Measurements from ENCODE around the gene MYEF2. TPM values are rescaled to one million over a fixed set of nuclear protein-coding genes. Genes with fewer than 3 reads are reported as not detected.

MYEF2 gene
- total RNA-seq, 4 donors from 2014 or later: 5.1 to 44.6 (median 10.1) TPM

DNA sequence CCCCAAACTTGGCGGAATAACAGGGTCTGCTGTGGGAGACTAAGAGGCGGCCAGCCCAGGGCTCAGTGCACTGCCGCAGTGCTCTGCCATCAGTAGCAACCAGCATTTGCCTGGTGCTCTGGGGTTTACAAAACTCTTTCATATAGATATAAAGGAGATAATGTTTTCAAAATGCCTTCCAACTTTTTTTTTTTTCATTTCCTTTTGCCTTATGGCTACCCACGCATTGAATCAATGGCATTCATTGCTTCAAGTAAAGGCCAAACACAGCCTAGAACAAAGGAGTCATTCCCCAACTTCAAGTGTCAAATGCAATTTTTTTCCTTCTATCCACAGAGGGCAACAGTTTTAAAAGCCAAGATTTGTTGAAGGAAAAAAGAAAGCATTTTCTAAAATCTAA, 68.9 kb downstream of the MYEF2 start:
- Histone ChIP-seq H3K27ac (no peak overlapping the region), H3K4me3 (no peak overlapping the region), H3K36me3 (no peaks in the 10 kb centered on the region), H3K27me3 (no peaks in the 10 kb centered on the region), H3K9me3 (no peaks in the 10 kb centered on the region), H3K4me1 (no peaks in the 10 kb centered on the region)
- TF ChIP-seq, protein P1, sequence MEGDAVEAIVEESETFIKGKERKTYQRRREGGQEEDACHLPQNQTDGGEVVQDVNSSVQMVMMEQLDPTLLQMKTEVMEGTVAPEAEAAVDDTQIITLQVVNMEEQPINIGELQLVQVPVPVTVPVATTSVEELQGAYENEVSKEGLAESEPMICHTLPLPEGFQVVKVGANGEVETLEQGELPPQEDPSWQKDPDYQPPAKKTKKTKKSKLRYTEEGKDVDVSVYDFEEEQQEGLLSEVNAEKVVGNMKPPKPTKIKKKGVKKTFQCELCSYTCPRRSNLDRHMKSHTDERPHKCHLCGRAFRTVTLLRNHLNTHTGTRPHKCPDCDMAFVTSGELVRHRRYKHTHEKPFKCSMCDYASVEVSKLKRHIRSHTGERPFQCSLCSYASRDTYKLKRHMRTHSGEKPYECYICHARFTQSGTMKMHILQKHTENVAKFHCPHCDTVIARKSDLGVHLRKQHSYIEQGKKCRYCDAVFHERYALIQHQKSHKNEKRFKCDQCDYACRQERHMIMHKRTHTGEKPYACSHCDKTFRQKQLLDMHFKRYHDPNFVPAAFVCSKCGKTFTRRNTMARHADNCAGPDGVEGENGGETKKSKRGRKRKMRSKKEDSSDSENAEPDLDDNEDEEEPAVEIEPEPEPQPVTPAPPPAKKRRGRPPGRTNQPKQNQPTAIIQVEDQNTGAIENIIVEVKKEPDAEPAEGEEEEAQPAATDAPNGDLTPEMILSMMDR (IDR thresholded peaks at IDR 0.05): no peak
- no peak for TF ChIP-seq POLR2A (IDR thresholded peaks at IDR 0.05)
- DNase-seq: no peak

DNA sequence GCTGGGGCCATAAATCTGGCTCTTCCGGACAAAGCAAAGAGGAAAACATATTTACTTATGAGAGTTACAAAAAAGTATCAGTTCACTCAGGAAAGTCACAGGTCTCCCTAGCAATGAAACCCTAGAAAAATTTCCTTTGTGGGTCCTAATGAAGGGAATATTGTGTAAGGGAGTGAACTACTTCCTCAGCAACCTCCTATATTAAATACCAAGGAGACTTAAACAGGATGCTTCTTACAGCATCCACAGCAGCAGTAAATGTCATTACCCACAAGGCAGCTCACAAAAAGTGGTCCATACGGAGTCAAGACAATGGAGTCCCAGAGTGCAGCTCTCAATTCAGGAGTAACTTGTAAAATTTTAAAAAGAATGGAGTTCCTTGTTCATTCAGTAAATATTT, 72.2 kb downstream of the MYEF2 start:
- H3K4me3 ChIP-seq: no peak overlapping the region
- no peak for DNase-seq
- TF ChIP-seq POLR2A (IDR thresholded peaks at IDR 0.05): no peak
- TF ChIP-seq, protein P1 (IDR thresholded peaks at IDR 0.05): no peak
- no peaks in the 10 kb centered on the region for H3K9me3 ChIP-seq
- H3K27me3 ChIP-seq: no peaks in the 10 kb centered on the region
- H3K4me1 ChIP-seq: no peaks in the 10 kb centered on the region
- H3K27ac ChIP-seq: no peak overlapping the region
- H3K36me3 ChIP-seq: no peaks in the 10 kb centered on the region

DNA sequence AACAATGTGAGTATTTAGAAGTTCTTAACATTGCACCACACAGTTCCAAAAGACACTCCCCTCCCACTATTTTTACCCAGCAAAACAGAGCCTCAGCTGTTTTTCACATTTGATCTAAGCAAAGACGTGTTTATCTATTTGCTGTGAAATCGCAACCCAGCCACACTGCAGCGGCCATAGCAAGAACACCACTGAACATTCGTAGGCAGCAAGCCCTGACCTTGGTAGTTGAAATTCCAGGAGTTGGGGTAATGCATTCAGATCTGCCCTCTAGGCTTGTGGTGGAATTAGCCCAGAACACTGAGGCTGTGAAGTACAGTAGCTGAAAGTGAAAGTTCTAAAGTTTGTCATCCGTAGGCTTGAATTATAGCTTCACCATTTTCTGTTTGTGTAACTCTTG, 74.4 kb downstream of the MYEF2 start:
- Histone ChIP-seq H3K27ac (no peak overlapping the region), H3K36me3 (no peaks in the 10 kb centered on the region), H3K9me3 (no peaks in the 10 kb centered on the region), H3K4me3 (no peak overlapping the region), H3K27me3 (no peaks in the 10 kb centered on the region), H3K4me1 (no peaks in the 10 kb centered on the region)
- no peak for TF ChIP-seq POLR2A (IDR thresholded peaks at IDR 0.05)
- TF ChIP-seq, protein P1 (IDR thresholded peaks at IDR 0.05): no peak
- no peak for DNase-seq

DNA sequence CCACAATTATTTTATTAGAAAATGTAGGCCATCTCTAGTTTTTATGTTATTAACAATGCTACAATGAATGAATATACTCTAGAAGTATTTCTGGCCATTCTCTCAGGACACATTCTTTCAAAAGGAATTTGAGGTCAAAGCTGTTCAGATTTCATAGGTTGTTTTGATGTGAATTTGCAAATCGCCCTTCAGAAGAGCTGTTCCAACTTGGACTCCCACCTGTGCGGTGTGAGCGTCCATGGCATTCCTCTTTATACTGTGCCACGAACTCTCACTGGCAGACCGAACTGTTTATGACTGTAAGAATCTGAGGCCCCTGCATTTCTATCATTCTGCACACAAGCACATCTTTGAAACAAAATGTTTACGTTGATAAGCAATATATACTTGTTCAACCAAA, 75.9 kb downstream of the MYEF2 start:
- H3K36me3 ChIP-seq: no peaks in the 10 kb centered on the region
- H3K27me3 ChIP-seq: no peaks in the 10 kb centered on the region
- no peak overlapping the region for H3K4me3 ChIP-seq
- H3K9me3 ChIP-seq: no peaks in the 10 kb centered on the region
- H3K4me1 ChIP-seq: no peaks in the 10 kb centered on the region
- no peak for TF ChIP-seq POLR2A (IDR thresholded peaks at IDR 0.05)
- TF ChIP-seq, protein P1 (IDR thresholded peaks at IDR 0.05): no peak
- H3K27ac ChIP-seq: no peak overlapping the region
- no peak for DNase-seq

DNA sequence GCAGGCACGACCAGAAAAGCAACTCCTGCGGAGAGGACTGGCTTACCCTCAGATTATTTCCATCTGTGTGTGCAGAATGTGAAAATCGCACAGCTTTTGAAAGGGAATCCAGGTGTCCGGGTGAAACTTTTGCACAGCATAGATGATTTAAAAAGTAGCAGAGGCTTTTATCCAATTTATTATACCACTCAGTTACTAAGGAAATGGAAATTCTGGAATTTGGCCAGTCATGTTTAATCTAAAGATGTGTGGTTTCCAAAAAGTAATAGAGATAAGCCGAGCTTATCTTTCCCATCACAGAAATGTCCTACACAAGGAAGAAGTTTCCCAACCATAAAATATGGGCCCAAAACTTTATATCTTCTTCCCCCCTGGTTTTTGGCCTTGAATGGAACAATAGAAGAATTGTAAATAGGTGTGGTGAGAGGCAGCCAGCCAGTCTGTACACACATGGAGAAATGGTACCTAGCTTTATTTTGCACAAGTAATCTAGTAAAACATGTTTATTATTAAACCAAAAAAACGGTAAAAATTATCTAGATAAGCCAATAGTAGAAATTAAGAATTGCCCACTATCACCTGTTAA, 76.6 kb downstream of the MYEF2 start:
- no peaks in the 10 kb centered on the region for H3K9me3 ChIP-seq
- TF ChIP-seq POLR2A (IDR thresholded peaks at IDR 0.05): no peak
- TF ChIP-seq, protein P1 (IDR thresholded peaks at IDR 0.05): no peak
- H3K27ac ChIP-seq: no peak overlapping the region
- no peak for DNase-seq
- H3K4me1 ChIP-seq: no peaks in the 10 kb centered on the region
- no peaks in the 10 kb centered on the region for H3K36me3 ChIP-seq
- no peak overlapping the region for H3K4me3 ChIP-seq
- H3K27me3 ChIP-seq: no peaks in the 10 kb centered on the region

DNA sequence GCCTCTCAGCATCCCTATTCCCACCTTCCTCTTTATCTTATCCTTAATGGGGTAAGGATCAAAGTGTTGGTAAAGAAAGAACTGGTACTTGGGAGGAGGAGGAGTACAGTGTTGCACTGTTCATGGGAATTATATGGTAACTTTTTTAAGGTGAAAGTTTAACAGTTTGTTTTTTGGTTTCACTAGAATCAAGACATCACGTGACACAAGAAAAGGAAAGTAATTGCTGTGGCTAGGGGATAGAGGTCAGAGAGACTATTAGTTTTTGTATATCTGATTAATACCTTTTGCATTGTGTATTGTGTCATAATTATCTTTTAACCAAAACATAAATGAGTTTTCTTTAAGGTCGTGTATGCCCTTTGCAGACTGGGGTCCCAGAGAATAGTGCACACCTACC, 80.8 kb downstream of the MYEF2 start:
- Histone ChIP-seq H3K4me1 (no peaks in the 10 kb centered on the region), H3K36me3 (no peaks in the 10 kb centered on the region), H3K9me3 (no peaks in the 10 kb centered on the region), H3K27me3 (no peaks in the 10 kb centered on the region), H3K27ac (no peak overlapping the region), H3K4me3 (no peak overlapping the region)
- DNase-seq: no peak
- TF ChIP-seq POLR2A (IDR thresholded peaks at IDR 0.05): no peak
- TF ChIP-seq, protein P1 (IDR thresholded peaks at IDR 0.05): no peak
